GM20000 (cell line): Measurements from ENCODE around the gene CAMTA1.

Source experiments
- DNase-seq: peaks from one replicate; pipeline ENCODE4 v3.0.0; 2012; ENCODE audit warnings: low spot score
- CTCF ChIP-seq: IDR thresholded peaks from 2 replicates; pipeline ENCODE4 v1.5.1; 2012; ENCODE audit warnings: mild to moderate bottlenecking, control low read depth; ENCODE audit errors: extremely low read depth, missing control alignments

Gene CAMTA1

DNA sequence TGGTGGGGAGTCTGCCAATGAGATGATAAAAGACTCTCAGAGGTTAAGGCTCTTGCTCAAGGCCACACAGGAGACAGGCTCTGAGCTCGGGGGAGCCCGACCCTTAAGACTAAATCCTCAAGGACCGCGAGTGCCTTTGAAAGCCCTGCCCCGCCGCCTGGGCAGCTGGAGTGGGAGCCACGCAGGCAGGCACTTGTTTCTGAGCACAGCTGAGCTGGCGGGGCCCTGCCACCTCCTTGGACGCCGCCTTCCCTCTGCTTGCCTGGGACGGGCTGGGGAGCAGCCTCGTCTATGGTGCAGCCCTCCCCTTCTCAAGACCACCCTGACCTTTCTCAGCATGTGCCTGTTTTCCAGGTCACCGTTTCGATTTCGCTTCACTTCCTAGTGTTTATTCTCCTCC is 169.3 kb downstream of the CAMTA1 start:
- DNase-seq = no peak
- TF ChIP-seq CTCF = no peak

GRCh38 chr1:6955357-6956094 is 170.3 kb downstream of the CAMTA1 start:
- no peak for TF ChIP-seq CTCF
- DNase-seq = no peak

- no peak for TF ChIP-seq CTCF
- no peak for DNase-seq
Measured at GRCh38 chr1:6956488-6957159, 171.4 kb downstream of the CAMTA1 start.

GRCh38 chr1:6957341-6957740 is 172.1 kb downstream of the CAMTA1 start:
- no peak for TF ChIP-seq CTCF
- DNase-seq = no peak

DNA sequence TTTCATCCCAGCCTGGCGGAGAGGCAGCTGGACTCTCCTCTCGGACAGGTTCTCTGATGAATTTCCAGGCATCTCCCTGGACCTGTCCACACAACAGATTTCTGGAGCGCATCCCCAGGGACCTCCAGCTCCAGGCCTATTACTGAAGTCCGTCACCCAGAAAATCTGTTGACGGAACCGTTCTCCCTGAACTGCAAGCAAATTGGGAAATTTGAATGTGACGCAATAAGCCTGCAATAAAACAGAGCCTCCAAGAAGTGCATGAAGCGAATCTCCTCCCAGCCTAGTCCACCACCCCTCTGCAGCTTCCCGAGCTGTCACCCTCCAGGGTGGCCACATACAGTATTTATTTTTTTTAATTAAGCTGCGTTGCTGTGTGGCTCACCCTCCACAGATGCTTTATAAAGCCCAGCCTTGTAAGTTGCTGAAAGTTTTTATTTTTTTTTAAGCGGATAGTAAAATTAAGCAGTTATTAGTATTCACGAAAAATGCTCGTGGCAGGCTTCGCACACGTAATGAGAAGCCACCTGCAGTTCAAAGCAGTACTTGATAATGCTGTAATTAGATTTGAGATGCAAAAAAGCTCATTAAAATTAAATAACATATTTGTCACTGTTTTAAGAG is 173.3 kb downstream of the CAMTA1 start:
- no peak for DNase-seq
- TF ChIP-seq CTCF = no peak

GRCh38 chr1:6959491-6959890 is 174.2 kb downstream of the CAMTA1 start:
- no peak for TF ChIP-seq CTCF
- no peak for DNase-seq

- no peak for DNase-seq
- TF ChIP-seq CTCF = no peak
Measured at GRCh38 chr1:6960291-6960811, 175.1 kb downstream of the CAMTA1 start.
